Ramos (cell line): ENCODE results near the gene USP48.

Source experiments
- in situ Hi-C: fragments of 300-500 bp; cut with MboI; formaldehyde crosslinking; loops from one replicate; pipeline ENCODE4 v1.14.3; 2022; ENCODE audit warnings: low sequenced_read_pairs; ENCODE audit not compliant: unreplicated experiment

Gene USP48

DNA sequence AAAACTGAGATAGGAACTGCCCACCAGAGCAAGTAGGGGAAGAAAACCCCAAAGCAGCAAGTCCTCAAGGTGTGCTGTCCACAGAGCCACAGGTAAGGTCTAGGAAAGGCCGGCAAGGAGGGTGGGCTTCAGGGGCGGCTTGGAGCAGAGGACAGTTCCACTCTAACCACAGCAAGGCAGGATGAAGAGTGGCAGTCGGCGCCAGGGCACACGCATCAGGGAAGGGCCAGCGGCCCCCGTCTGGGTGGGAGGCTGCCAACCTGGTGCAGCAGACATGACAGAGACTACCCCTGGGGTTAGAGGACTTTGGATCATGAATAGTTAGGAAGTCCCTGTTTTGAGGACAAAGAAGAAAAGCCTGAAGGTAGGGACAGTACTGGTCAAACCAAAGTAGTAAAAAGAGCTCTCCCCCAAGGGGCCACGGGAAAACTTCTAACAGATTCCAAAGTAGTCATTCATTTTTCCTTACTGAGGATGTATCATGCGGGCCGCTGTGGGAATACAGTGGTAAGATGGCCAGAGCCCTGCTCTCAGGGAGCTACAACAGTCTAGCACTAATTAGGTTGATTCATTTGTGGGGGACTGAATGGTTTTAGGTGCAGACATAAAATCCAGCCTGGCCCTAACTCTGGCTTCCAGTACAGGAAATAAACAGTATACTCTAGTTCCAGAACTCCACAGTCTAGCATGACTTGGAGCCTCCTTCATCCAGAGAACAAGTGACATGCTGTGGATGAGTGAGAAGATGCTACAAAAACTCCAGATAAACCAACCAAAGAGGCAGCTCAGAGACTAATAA is 110.3 kb downstream of the USP48 start:
- in situ Hi-C loops = loop anchor here (25.0 kb wide), 1 partner anchor 290 kb away; no protein-coding TSS in a partner anchor

DNA sequence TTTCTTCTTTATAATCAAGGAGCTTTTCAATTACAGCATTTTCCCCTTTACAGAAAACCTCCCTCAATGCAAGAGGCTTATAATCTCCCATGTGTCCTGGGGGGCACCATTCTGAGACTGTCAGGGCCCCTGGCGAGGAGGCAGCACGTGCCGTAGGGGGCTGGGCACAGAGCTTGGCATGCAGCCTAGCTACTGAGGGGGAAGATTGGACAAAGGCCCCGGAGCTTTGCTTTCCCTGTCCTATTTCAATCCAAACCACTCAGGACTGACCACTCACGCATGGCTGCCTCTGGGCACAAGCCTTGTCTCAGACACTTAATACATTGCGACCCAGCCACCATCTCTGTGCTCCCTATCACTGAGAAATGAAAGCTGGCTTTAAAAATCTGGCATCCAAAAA is 111.0 kb downstream of the USP48 start:
- in situ Hi-C loops = loop anchor here (25.0 kb wide), 1 partner anchor 290 kb away; no protein-coding TSS in a partner anchor

DNA sequence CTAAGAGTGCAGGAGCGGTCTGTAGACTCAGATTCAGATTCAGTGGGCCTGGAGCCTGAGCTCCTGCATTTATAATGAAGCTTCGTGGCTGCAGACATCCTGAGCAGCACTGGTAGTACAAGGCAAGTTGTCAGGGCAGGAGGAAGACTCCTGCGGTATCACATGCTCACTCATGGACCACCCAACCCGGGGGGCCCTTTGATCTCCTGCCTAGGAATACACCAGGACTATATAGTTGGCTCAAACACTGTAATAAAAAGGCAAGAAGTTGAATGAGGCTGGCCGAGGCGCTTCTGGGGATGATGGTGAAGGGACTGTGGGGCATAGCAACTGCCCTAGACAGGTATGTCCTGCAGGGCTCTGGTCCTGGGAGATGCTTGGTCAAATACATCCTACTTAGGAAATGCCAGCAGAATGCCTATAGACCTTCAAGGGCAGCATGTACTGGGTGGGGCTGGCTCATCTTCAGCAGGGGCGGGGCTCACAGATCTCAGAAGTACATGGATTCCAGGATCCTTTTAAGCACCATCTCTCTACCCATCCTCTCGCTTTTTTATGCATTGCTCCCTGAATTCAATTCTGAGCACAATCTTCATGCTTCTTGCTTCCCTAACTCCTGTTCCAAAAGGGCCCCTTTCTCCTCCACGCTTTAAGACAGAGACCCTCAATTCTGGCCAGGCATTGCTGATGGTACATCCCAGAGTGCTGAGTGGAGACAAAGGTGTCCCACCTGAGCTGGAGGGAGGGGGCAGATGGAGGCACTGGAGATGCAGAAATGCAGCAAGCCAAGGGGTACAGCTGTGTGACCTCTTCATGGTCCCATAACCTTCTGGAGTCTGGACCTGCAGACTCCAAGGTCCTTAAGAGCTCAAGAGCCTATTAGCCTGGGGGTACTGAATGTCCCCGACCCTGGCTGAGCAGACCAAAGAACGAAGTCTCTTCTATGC is 111.7 kb downstream of the USP48 start:
- in situ Hi-C loops = loop anchor here (25.0 kb wide), 1 partner anchor 291 kb away; no protein-coding TSS in a partner anchor

DNA sequence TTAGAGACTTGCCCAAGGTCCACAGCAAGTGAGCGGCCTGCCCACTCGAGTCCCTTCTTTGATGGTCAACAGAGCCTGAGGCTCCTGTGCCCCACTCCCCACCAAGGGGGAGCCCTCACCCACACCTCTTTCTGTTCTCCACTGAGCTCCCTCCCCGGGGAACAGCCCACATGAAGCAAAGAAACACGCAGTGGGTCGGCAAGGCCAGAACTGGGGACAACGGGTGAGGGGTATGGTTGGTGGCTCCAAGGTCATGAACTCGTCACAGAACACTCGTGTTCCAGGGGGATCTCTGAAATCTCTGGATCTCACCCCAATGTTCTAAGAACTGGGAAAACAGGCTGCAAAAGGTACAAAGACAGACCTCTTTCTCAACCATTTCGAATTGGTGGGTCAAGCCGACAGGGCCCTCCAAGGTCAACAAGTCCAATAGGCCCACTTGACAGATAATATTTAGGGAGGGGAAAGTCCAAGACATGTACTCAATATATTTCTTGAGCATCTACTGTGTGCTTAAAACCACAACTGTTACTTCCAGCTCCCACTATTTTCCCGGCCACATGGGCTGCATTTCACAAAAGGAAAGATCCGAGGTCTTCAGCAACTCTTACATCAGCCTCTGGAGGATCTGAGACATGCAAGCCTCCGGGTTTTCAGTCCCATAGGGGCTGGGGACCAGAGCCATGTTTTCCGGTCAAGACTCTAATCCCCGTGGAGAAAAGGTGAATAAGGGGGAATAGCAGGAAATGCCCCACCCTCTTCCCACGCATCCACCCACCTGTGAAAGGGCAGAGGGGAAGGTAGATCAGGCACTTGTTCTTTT is 112.7 kb downstream of the USP48 start:
- in situ Hi-C loops = loop anchor here (25.0 kb wide), 1 partner anchor 292 kb away; no protein-coding TSS in a partner anchor

DNA sequence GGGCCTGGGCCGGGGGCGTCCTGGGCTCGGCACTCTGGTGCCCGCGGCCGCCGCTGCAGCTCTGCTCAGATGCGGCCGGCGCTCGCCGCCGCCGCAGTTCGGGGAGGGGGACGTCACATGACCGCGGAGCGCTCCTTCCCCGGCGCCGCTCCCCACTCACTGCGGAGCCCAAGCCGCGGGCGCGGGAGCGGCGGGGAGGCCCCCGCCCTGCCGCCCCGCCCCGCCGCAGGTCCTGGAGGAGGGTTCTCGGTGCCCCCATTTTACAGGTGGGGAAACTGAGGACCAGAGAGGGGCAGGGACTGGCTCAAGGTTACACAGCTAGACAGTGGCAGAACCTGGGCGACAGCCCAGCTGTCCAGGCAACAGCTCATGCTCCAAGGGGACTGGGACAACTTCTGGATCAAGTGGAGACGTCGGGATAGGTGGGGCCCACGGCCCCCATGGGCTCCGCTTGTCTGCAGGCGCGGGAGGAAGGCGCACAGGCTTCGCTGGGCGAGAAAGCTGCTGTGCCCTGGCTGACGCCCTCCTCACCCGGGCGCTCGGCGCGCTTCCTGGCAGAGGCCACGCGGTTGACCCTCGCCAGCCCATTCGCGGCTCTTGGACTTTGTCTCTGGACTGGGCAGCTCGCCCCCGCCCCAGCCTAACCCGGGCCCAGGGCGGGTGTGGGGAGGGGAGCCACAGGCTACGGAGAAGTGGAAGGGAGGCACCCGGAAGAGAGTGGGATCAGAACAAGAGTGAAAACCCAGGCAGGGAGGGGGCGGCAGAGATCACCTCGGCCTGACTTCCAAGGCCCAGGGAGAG is 113.5 kb downstream of the USP48 start, which contains the start of gene RAP1GAP:
Gene RAP1GAP, minus strand, starts transcription at position 100 of the 801 bp plus-strand sequence. CDS start 49,325 bp downstream, outside the sequence.
- in situ Hi-C loops = loop anchor here (25.0 kb wide), 1 partner anchor 293 kb away; no protein-coding TSS in a partner anchor

DNA sequence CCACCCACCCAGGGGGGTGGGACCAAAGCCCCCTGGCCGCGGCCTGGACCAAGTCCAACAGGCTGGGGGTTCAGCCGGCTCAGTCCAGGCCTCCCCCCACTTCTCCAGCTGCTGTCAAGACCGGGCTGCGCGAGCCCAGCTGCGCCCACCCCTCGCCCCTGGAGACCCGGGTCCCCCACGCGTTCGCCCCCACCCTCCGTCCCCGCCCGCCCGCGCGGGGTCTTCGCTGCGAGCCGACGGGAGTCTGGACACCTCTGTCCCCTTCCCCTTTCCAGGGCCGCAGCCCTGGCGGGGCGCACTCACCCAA is 114.0 kb downstream of the USP48 start:
- in situ Hi-C loops = loop anchor here (25.0 kb wide), 1 partner anchor 293 kb away; no protein-coding TSS in a partner anchor

DNA sequence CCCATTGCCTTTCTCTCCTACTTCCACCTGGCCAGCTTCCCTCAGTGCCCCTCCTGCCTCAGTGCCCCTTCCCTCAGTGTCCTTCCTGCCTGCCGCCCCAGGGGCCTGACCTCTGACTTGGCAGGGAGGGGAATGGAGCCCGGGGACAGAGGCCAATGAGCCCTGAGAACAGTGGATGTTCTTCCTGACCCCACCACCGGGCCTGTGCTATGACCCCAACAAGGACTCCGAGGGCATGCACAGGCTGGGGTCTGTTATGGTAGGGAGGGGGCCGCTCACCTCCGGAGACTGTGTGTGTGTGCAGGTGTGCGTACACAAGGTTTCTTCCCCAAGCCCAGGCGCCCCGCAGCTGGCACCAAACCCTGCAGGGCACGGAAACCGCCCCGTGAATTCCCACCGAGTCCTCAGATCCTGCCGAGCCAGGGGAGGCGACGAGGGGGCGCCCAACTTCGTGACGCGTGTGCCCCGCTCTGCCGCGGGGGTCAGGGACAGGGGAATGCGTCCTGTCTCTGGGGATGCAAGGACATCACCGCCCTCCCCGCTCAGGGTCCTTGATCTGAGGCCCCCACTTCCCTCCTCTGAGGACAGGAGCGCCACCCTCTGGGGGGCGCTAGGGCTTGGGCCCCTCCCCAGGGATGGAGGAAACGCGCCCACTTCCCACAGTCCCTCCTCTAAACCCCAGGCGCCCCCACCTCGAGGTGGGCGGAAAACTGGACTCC is 114.6 kb downstream of the USP48 start:
- in situ Hi-C loops = loop anchor here (25.0 kb wide), 1 partner anchor 294 kb away; no protein-coding TSS in a partner anchor

DNA sequence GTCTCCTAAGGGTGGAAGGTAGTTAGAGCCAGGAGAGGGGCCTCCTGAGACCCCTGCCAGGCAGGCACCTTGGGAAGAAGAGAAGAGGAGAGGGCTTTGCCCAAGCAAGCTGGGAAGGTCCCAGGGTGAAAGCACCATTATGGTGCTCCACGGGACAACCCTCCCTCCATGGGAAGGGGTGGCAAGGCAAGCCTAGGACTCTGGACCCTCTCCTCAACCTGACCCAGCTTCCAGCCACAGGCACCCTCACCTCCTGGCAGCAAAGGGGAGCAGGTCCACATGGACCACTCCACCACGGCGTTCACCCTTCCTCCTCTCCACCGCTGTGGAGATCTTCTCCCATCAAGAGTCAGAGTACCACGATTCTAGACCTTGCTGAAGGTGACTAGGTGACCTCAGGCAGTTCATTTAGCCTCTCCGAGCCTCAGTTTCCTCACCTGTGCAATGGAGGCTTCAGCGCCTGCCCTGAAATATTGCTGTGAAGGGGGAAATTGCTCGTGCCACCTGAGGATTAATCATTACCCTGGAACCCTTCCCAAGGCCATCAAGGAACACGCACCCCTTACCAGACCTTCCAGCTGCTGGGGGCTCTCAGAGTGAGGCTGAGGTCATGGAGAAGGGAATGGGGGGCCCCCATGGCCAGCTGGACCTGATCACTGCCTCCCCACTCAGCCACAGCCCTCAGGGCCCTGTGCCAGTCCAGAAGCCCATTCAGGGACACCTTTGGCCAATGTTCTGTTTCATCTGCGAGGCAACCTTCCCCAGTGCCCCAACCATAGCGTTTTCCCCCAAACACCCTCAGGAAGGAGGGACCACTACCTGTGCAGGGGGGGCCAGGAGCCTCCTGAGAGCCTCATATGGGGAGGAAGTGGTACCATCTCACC is 115.4 kb downstream of the USP48 start:
- in situ Hi-C loops = loop anchor here (25.0 kb wide), 1 partner anchor 295 kb away; no protein-coding TSS in a partner anchor

DNA sequence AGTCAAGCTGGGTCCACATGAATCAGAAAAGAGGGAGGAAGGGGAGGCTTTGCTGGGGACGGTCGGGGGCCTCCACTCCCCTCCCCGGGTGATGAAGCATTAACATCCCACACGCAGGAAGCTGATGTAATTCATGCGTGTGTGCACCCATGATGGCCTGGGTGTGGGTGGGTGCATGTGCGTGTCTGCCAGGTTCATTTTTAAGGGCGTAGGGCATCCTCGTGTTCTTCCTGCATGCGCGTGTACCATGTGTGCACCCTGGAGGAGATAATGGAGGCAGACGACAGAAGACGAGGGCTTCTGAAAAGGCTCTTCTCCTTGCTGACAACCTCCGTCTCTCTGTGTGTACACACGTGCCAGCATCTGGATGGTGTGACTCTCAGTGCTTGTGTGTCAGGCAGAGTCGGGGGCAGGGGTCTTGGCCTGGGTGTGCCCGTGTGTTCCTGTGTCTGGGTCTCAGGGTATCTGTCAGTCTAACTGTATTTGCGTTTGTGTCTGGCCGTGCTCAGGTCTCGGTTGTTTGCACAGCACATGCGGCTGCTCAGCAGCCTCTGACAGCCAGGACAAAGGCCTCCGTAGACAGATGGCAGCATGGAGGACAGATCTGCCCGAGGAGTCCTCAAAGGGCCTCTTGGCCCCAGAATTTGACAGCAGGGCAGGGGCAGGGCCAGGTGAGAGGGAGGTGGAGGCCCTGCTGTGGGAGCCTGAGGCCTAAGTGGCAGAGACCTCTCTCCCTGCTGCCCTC is 116.2 kb downstream of the USP48 start:
- in situ Hi-C loops = loop anchor here (25.0 kb wide), 1 partner anchor 296 kb away; no protein-coding TSS in a partner anchor

DNA sequence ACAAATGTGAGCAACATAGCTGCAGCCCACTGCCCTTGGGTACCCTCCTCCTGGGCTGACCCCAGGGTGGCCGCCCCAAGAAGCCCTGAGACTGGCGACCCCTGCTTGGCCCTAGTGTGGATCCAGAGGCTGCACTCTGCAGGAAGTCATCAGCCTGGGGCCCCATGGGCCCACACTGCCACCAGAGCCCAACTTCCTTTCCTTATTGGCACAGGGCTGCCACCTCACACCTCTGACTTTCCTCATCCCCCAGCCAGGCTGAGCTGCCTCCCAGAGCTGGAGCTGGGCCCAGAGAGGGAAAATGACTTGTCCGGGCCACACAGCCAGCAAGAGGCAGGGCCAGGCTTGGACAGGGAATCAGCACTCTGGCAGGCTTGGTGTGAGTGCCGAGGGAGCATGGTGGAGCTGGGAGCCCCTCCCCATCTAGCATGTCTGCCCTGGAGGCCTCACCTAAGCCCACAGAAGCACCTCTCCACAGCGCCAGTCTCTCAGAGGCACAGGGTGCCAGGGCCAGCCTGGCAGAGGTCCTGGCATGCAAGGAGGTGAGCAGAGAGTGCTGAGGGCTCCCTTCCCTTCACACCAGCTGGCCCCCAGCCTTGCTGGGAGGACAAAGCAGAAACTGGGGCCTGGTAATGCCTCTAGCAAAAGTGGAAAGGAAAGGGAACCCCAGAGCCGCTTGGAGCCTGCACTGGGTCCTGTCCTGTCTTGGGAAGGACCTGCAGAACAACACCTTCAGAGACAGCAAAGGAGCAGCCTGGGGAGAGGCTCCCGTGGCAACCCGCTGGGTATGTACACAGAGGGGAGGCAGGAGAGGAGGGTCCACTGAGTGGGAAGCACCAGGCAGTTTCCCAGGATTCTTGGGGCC is 117.0 kb downstream of the USP48 start:
- in situ Hi-C loops = loop anchor here (25.0 kb wide), 1 partner anchor 296 kb away; no protein-coding TSS in a partner anchor

DNA sequence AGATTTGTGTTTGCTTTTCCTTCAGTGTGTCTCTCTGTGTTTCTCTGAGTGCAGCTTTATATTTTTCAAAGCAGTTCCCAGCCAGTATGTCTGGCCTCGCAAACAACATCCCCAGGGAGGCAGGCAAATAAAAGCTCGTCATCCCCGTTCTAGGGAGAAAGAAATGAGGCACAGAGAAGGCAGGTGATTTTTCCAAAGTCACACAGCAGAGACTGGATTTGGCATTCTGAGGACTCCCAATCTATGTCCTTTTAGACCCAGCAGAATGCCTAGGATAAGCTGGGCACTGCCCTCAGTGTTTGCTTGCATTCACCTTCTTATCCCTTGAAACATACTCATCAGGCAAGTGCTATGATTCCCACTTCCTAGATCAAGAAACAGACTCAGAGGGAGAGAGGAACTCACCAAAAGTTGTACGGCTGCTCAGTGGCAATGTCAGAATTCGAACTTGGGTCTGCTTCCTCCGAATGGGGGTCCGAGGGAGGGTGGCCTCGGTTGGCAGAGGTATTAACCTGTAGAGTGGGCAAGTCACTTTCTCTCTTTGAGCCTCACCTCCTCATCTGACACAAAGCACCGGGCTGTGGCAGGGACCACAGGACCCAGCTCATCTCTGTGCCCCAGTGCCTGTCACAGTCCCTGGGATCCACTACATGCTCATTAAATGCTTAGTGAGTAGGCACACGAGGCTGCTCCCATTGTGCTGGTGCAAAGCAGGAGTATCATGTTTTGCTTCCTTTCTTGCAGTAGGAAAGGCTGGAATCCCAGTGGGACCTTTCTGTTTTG is 118.0 kb downstream of the USP48 start:
- in situ Hi-C loops = loop anchor here (25.0 kb wide), 1 partner anchor 297 kb away; no protein-coding TSS in a partner anchor

DNA sequence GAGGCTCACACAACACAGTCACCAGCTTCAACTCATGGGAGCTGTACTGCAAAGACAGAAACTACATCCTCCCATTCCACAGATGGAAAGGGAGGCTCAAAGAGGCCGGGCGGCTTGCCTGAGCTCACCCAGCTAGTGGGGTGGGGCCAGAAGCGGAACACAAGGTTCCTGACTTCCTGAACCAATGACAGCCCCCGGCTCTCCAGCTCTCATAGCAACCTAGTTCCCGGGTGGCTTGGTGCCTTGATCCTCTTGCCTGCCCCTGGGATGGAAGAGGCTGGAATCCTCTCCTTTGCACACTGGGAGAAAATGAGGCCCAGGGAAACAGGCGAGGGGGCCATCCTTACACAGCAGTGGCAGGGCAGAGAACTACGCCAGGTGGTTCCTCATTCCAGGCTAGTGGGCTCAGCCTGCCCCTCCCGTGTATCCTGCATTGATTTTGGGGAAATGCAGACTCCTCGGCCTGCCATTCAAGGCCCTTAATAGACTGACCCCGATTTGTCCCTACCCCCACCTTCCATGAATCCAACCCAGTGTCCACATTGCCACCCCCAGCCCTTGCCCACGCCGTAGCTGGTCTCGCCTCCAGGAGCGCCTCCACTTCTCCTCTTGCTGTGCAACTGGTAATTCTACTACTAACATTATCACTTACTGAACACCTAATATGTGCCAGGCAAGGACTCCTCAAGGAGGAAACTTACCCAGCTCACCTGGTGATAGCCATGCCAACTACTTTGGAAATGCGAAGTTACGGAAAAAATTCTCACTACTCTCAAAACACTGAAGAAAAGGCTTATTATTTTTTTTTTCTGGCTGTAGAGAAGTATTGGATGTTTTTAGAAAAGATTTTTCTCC is 118.8 kb downstream of the USP48 start:
- in situ Hi-C loops = loop anchor here (25.0 kb wide), 1 partner anchor 298 kb away; no protein-coding TSS in a partner anchor

DNA sequence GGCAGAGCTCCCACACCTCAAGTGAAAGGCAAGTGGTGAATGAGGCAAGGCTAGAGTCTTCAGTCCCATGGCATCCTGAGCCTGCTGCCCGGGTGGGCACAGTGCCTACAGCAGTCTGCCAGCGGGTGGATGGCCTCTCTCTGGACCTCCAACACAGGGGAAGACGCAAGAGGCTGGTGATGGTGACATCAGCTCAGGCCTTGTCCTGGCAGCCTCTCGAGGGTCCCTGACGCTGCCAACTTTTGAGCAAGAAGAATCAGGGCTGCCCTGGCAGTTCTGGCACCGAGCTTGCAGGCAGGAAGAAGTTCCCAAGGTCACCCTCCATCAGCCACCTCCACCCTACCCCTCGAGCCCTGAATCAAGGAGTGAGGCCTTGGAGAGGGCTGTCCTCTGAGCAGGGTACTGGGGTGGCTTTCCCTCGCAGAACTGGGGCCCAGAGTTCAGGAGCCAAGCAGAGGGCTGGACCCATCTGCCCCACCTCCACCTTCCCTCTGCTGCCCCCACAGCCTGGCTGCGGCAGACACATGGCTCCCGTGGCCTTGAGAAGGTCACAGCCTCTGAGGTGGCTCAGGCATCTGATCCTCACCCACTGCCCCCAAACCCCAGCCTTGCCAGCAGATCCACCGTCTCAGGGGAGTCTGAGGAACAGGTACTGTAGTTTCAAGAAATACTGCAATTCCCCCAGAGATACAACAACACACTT is 119.5 kb downstream of the USP48 start:
- in situ Hi-C loops = loop anchor here (25.0 kb wide), 1 partner anchor 299 kb away; no protein-coding TSS in a partner anchor
